Measurements from ENCODE around the gene SLC6A7.

Gene SLC6A7

GRCh38 chr5:150174285-150174684 is 15.6 kb upstream of the SLC6A7 start:
- 94 to 96% methylated on average over 6 of the region's 6 CpGs for WGBS, 2 experiments
- Histone ChIP-seq H3K36me3 (ENCODE audit: control insufficient read depth, insufficient read depth, low read length) (no peaks in the 10 kb centered on the region), H3K27ac (ENCODE audit: insufficient read depth, low read depth, low read length, poor library complexity, severe bottlenecking) (no peak overlapping the region), H3K4me3 (ENCODE audit: insufficient read depth, low read depth, low read length) (no peak overlapping the region), H3K4me1 (ENCODE audit: control insufficient read depth, insufficient read depth, low read length) (peaks cover 9% of the 10 kb centered on the region), H3K27me3 (ENCODE audit: control insufficient read depth, insufficient read depth, low read length, poor library complexity, severe bottlenecking) (peaks cover 19% of the 10 kb centered on the region), H3K9me3 (ENCODE audit: control insufficient read depth, low read length) (no peaks in the 10 kb centered on the region)

GRCh38 chr5:150175076-150175475 is 14.8 kb upstream of the SLC6A7 start:
- Histone ChIP-seq H3K9me3 (ENCODE audit: control insufficient read depth, low read length) (no peaks in the 10 kb centered on the region), H3K4me3 (ENCODE audit: insufficient read depth, low read depth, low read length) (no peak overlapping the region), H3K27ac (ENCODE audit: insufficient read depth, low read depth, low read length, poor library complexity, severe bottlenecking) (no peak overlapping the region), H3K36me3 (ENCODE audit: control insufficient read depth, insufficient read depth, low read length) (no peaks in the 10 kb centered on the region), H3K4me1 (ENCODE audit: control insufficient read depth, insufficient read depth, low read length) (peaks cover 9% of the 10 kb centered on the region), H3K27me3 (ENCODE audit: control insufficient read depth, insufficient read depth, low read length, poor library complexity, severe bottlenecking) (peaks cover 11% of the 10 kb centered on the region)
- WGBS, 2 experiments = 94 to 100% methylated on average over 1 of the region's 1 CpG

- peaks cover 9% of the 10 kb centered on the region for H3K4me1 ChIP-seq (ENCODE audit: control insufficient read depth, insufficient read depth, low read length)
- no peak overlapping the region for H3K4me3 ChIP-seq (ENCODE audit: insufficient read depth, low read depth, low read length)
- H3K27me3 ChIP-seq (ENCODE audit: control insufficient read depth, insufficient read depth, low read length, poor library complexity, severe bottlenecking) = peaks cover 6% of the 10 kb centered on the region
- 60 to 67% methylated on average over 5 of the region's 5 CpGs for WGBS, 2 experiments
- no peaks in the 10 kb centered on the region for H3K9me3 ChIP-seq (ENCODE audit: control insufficient read depth, low read length)
- H3K36me3 ChIP-seq (ENCODE audit: control insufficient read depth, insufficient read depth, low read length) = no peaks in the 10 kb centered on the region
- H3K27ac ChIP-seq (ENCODE audit: insufficient read depth, low read depth, low read length, poor library complexity, severe bottlenecking) = no peak overlapping the region
Measured at GRCh38 chr5:150175536-150175935, 14.3 kb upstream of the SLC6A7 start.

GRCh38 chr5:150176745-150177477 is 13.0 kb upstream of the SLC6A7 start:
- Histone ChIP-seq H3K36me3 (ENCODE audit: control insufficient read depth, insufficient read depth, low read length) (no peaks in the 10 kb centered on the region), H3K27me3 (ENCODE audit: control insufficient read depth, insufficient read depth, low read length, poor library complexity, severe bottlenecking) (no peaks in the 10 kb centered on the region), H3K4me3 (ENCODE audit: insufficient read depth, low read depth, low read length) (no peak overlapping the region), H3K9me3 (ENCODE audit: control insufficient read depth, low read length) (no peaks in the 10 kb centered on the region), H3K27ac (ENCODE audit: insufficient read depth, low read depth, low read length, poor library complexity, severe bottlenecking) (no peak overlapping the region), H3K4me1 (ENCODE audit: control insufficient read depth, insufficient read depth, low read length) (peaks cover 9% of the 10 kb centered on the region)
- WGBS, 2 experiments = 91 to 92% methylated on average over 8 of the region's 8 CpGs

GRCh38 chr5:150177721-150178120 is 12.1 kb upstream of the SLC6A7 start:
- Histone ChIP-seq H3K27ac (ENCODE audit: insufficient read depth, low read depth, low read length, poor library complexity, severe bottlenecking) (no peak overlapping the region), H3K36me3 (ENCODE audit: control insufficient read depth, insufficient read depth, low read length) (no peaks in the 10 kb centered on the region), H3K4me3 (ENCODE audit: insufficient read depth, low read depth, low read length) (no peak overlapping the region), H3K27me3 (ENCODE audit: control insufficient read depth, insufficient read depth, low read length, poor library complexity, severe bottlenecking) (no peaks in the 10 kb centered on the region), H3K4me1 (ENCODE audit: control insufficient read depth, insufficient read depth, low read length) (peaks cover 8% of the 10 kb centered on the region), H3K9me3 (ENCODE audit: control insufficient read depth, low read length) (no peaks in the 10 kb centered on the region)
- WGBS, 2 experiments = 87 to 91% methylated on average over 4 of the region's 4 CpGs

- Histone ChIP-seq H3K27ac (ENCODE audit: insufficient read depth, low read depth, low read length, poor library complexity, severe bottlenecking) (no peak overlapping the region), H3K27me3 (ENCODE audit: control insufficient read depth, insufficient read depth, low read length, poor library complexity, severe bottlenecking) (no peaks in the 10 kb centered on the region), H3K4me1 (ENCODE audit: control insufficient read depth, insufficient read depth, low read length) (peaks cover 3% of the 10 kb centered on the region), H3K4me3 (ENCODE audit: insufficient read depth, low read depth, low read length) (no peak overlapping the region), H3K36me3 (ENCODE audit: control insufficient read depth, insufficient read depth, low read length) (no peaks in the 10 kb centered on the region), H3K9me3 (ENCODE audit: control insufficient read depth, low read length) (no peaks in the 10 kb centered on the region)
- WGBS, 2 experiments = 78 to 79% methylated on average over 4 of the region's 4 CpGs
Measured at GRCh38 chr5:150178262-150178661, 11.6 kb upstream of the SLC6A7 start.

- no peaks in the 10 kb centered on the region for H3K27me3 ChIP-seq (ENCODE audit: control insufficient read depth, insufficient read depth, low read length, poor library complexity, severe bottlenecking)
- whole genome bisulfite sequencing, 2 experiments = 93 to 94% methylated on average over 7 of the region's 7 CpGs
- H3K4me3 ChIP-seq (ENCODE audit: insufficient read depth, low read depth, low read length) = no peak overlapping the region
- H3K4me1 ChIP-seq (ENCODE audit: control insufficient read depth, insufficient read depth, low read length) = no peaks in the 10 kb centered on the region
- H3K27ac ChIP-seq (ENCODE audit: insufficient read depth, low read depth, low read length, poor library complexity, severe bottlenecking) = no peak overlapping the region
- H3K36me3 ChIP-seq (ENCODE audit: control insufficient read depth, insufficient read depth, low read length) = no peaks in the 10 kb centered on the region
- H3K9me3 ChIP-seq (ENCODE audit: control insufficient read depth, low read length) = no peaks in the 10 kb centered on the region
Measured at GRCh38 chr5:150179019-150179620, 10.7 kb upstream of the SLC6A7 start.

- H3K4me3 ChIP-seq (ENCODE audit: insufficient read depth, low read depth, low read length) = no peak overlapping the region
- 91 to 94% methylated on average over 18 of the region's 18 CpGs for WGBS, 2 experiments
- H3K9me3 ChIP-seq (ENCODE audit: control insufficient read depth, low read length) = no peaks in the 10 kb centered on the region
- peaks cover under 1% of the 10 kb centered on the region for H3K27me3 ChIP-seq (ENCODE audit: control insufficient read depth, insufficient read depth, low read length, poor library complexity, severe bottlenecking)
- no peak overlapping the region for H3K27ac ChIP-seq (ENCODE audit: insufficient read depth, low read depth, low read length, poor library complexity, severe bottlenecking)
- peaks cover 5% of the 10 kb centered on the region for H3K4me1 ChIP-seq (ENCODE audit: control insufficient read depth, insufficient read depth, low read length)
- H3K36me3 ChIP-seq (ENCODE audit: control insufficient read depth, insufficient read depth, low read length) = no peaks in the 10 kb centered on the region
Measured at GRCh38 chr5:150180241-150181026, 9.4 kb upstream of the SLC6A7 start.

GRCh38 chr5:150181027-150181426 is 8.8 kb upstream of the SLC6A7 start:
- Histone ChIP-seq H3K27ac (ENCODE audit: insufficient read depth, low read depth, low read length, poor library complexity, severe bottlenecking) (no peak overlapping the region), H3K27me3 (ENCODE audit: control insufficient read depth, insufficient read depth, low read length, poor library complexity, severe bottlenecking) (peaks cover 6% of the 10 kb centered on the region), H3K4me1 (ENCODE audit: control insufficient read depth, insufficient read depth, low read length) (peaks cover 11% of the 10 kb centered on the region), H3K9me3 (ENCODE audit: control insufficient read depth, low read length) (no peaks in the 10 kb centered on the region), H3K36me3 (ENCODE audit: control insufficient read depth, insufficient read depth, low read length) (no peaks in the 10 kb centered on the region), H3K4me3 (ENCODE audit: insufficient read depth, low read depth, low read length) (no peak overlapping the region)
- 91 to 97% methylated on average over 5 of the region's 5 CpGs for WGBS, 2 experiments

Measured in ectodermal cell (in vitro differentiated cells).